Fibroblast of skin of left quadriceps (primary cell): ENCODE results near the gene MYLK2.
A peak's percentile ranks its signal among the peaks of the same experiment; 100 is the strongest.

Experiments
- DNase-seq, 2 experiments: peaks; one replicate each; pipeline ENCODE4 v3.0.0-alpha.2; 2013; ENCODE audit warnings: low read depth in 2 of 2

The MYLK2 gene

DNA sequence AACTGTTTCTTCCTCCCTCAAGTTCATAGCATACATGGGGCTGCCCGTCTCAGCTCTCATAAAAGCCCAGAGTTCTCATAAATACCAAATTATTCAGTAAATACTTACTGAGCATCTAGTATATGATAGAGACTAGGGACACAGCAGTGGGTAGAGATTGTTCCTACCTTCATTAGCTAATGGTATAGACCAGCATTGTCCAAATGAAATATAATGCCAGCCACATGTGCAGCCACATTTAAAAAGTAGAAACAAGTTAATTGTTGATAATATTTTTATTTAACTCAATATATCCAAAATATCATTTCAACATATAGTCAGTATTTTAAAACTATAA lies 52.4 kb downstream of the MYLK2 start:
- no peak for DNase-seq

DNA sequence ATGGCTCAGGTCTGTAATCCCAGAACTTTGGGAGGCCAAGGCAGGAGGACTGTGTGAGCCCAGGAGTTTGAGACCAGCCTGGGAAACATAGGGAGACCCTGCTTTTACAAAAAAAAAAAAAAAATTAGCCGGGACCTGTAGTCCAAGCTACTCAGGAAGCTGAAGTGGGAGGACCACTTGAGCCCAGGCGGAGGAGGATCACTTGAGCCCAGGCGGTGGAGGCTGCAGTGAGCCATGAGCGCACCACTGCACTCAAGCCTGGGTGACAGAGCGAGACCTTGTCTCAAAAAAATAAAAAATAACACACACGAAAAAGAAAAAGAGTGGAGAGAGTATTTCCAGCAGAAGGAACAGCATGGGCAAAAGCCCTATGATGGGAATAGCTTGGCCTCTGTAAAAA lies 53.2 kb downstream of the MYLK2 start:
- no peak for DNase-seq

DNA sequence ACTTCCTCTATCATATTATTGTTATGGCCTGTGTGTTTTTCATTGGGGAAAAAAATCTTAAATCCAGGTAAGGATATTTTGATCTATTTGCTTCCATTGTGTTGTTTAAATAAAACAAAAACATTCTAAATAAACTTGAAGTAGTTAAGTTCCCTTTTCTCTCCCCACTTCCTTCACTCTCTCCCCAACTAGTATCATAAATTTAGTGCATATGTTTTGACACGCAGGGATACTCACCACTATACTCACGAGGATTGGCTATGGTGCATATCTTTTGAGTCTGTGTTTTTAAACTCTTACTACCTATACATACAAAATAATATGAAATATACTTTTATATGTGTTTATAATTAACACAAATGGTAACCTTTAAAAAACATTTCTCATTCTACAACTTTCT lies 56.5 kb downstream of the MYLK2 start:
- no peak for DNase-seq

DNA sequence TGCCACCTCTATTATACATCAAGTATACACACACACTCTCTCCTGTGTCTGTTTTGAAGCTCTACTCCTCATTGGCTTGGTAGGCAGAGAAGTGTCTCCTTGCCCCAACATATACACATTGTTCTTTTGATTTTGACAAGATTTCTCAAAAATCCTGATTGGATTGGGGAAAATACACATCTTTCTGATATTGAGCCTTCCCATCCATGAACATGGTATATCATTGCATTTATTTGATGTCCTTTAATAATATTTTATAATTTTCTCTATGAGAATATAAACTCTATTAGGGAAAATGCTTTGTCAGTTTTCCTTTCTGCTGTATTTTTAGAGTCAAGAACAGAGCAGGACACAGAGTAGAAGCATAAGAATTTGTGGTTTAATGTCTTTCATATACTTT lies 58.5 kb downstream of the MYLK2 start:
- no peak for DNase-seq

DNA sequence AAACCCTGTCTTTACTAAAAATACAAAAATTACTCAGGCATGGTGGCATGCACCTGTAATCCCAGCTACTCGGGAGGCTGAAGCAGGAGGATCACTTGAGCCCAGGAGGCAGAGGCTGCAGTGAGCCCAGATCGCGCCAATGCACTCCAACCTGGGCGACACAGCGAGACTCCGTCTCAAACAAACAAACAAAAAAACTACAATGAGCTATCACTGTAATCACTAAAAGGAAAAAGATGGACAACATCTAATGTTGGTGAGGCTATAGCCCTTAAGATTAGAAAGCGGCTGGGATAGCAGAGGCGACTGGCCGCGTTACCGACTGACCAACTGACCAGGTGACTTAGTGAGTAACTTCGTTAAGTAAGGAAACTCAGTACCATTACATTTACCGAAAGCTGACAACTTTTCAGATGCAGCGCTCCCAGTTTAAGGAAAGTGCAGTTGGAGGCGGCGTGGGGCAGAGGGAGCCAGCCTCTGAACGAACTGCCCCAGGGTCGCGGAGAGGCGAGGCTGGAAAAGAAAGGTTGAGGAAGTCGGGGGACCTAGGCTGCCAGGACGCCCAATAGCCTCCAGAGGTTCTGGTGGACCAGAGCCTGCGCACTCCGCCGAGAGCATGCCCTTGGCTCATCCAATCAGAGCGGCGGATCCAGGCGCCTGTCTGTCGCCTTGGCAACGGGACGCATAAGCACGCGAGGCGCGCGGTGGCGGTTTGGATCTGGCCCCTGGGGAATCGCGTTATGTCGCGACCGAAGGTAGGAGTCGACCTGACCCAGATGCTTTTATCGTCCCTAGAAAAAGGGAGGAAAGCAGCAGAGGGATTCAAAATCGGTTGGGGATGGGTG lies 60.2 kb downstream of the MYLK2 start:
- DNase-seq, result peak; percentile 83 to 85

DNA sequence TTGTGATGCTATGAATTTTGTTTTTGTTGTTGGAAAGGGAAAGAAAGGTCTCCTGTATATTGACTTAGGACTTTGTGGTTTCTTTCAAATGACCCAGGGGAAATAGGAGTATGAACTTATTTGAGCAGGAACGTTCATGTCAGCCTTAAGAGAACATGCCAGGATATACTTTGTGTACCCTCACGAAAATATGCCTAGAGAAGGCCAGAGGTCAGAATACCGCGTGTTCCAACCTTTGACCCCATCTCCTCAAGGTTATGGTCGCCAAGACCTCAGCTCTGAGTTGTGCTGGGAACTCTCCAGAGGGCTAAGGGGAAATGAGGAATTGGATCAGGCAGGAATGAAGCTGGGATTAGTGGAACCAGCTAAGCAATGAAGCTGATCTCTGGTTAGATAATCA lies 62.8 kb downstream of the MYLK2 start:
- no peak for DNase-seq

DNA sequence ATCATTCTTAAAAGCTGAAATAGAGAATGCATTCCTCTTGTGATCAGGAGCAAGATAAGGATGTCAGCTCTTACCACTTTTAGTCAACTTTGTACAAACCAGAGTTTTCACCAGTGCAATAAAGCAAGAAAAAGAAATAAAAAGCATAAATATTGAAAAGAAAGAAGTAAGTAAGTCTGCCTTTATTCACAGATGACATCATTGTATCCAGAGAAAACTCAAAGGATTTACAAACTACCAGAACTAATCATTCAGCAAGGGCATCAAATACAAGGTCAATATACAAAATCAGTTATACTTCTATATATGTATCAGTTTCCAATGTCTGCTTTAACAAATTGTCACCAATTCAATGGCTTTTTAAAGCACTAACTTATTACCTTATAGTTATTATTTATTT lies 64.7 kb downstream of the MYLK2 start:
- DNase-seq, result no peak
